HepG2 (cell line): ENCODE measurements around the gene MAP2K6. TPM values are rescaled to one million over a fixed set of nuclear protein-coding genes. Genes with fewer than 3 reads are reported as not detected.

Source experiments
- ATAC-seq: fragments of 200-7000 bp; cut with Tn5 transposase; 3 replicates; pipeline ENCODE4 v1.9.1; 2020; ENCODE audit warnings: mild to moderate bottlenecking, moderate library complexity
- BruUV-seq: library from RNA; stranded (reverse); fragments of 400-500 nt; replicated peaks from 2 replicates; lab custom pipeline; 2021; lab: Mats Ljungman, UMichigan
- CTCF ChIA-PET: fragments of 300-600 bp; formaldehyde crosslinking; extraction: SDS; loops from one replicate; lab custom pipeline; 2021; ENCODE audit warnings: low total read pairs, inconsistent platforms, low intra/inter-chr PET ratio; lab: Yijun Ruan, JAX
- POLR2A ChIA-PET: fragments of 350-600 bp; sonication (Branson Sonifier 250); formaldehyde crosslinking; loops from one replicate; lab custom pipeline; 2020; ENCODE audit warnings: antibody characterized with exemption, inconsistent platforms; lab: Yijun Ruan, JAX
- DNase-seq: peaks from one replicate; pipeline ENCODE4 v3.0.0-alpha.2; 2015; ENCODE audit warnings: low spot score
- FAIRE-seq: peaks from 3 replicates; lab custom pipeline; 2011; peaks lifted over from hg19 to GRCh38; lab: Jason Lieb, UNC
- H2AFZ ChIP-seq: one replicate; pipeline ENCODE4 v1.6.1; 2011; ENCODE audit warnings: low read length, inconsistent platforms
- H3K27ac ChIP-seq: fragments of 300-600 bp; 3 replicates; pipeline ENCODE4 v1.8.0; 2011; ENCODE audit warnings: mixed run types, mild to moderate bottlenecking, mixed read lengths, low read length, inconsistent platforms; ENCODE audit not compliant: insufficient read depth; ENCODE audit errors: extremely low read length
- H3K27me3 ChIP-seq, 2 experiments: fragments of 200-600 bp in 1 of 2; 2 replicates in 1 of 2; 3 replicates in 1 of 2; pipeline versions ENCODE4 v1.6.0 to v1.8.0; 2011; ENCODE audit warnings: low read length in 2 of 2, mild to moderate bottlenecking in 2 of 2, moderate library complexity in 2 of 2, inconsistent platforms in 1 of 2; ENCODE audit not compliant: insufficient read depth in 2 of 2, control insufficient read depth in 1 of 2
- H3K36me3 ChIP-seq, 2 experiments: fragments of 200-600 bp in 1 of 2; replicated peaks in 1 of 2; 2 replicates in 1 of 2; 3 replicates in 1 of 2; pipeline versions ENCODE4 v1.5.1 to v1.8.0; 2011; ENCODE audit warnings: low read length in 2 of 2, inconsistent platforms in 1 of 2; ENCODE audit not compliant: insufficient read depth in 2 of 2, control insufficient read depth in 1 of 2
- H3K4me1 ChIP-seq: 2 replicates; pipeline ENCODE4 v1.5.1; 2012; ENCODE audit warnings: low read length, inconsistent platforms; ENCODE audit not compliant: insufficient read depth
- H3K4me2 ChIP-seq: 2 replicates; pipeline ENCODE4 v1.6.0; 2011; ENCODE audit warnings: low read depth, low read length, inconsistent platforms
- H3K4me3 ChIP-seq, 3 experiments: fragments of 200-600 bp in 1 of 3; sonication (generic), shearing (Covaris generic) in 1 of 3; replicated peaks in 1 of 3; 2 replicates each; pipeline ENCODE4 v1.5.1; 2011 to 2016; ENCODE audit warnings: low read length in 3 of 3, inconsistent platforms in 2 of 3, low read depth in 2 of 3, mild to moderate bottlenecking in 2 of 3, control low read depth in 1 of 3, mixed read lengths in 1 of 3; ENCODE audit not compliant: insufficient read depth in 1 of 3
- H3K79me2 ChIP-seq: one replicate; pipeline ENCODE4 v1.6.1; 2011; ENCODE audit warnings: low read length, inconsistent platforms; ENCODE audit not compliant: insufficient read depth
- H3K9ac ChIP-seq: 2 replicates; pipeline ENCODE4 v1.6.0; 2011; ENCODE audit warnings: mild to moderate bottlenecking, low read depth, low read length, inconsistent platforms; ENCODE audit not compliant: insufficient read depth
- H3K9me3 ChIP-seq: 2 replicates; pipeline ENCODE4 v1.5.1; 2012; ENCODE audit warnings: mild to moderate bottlenecking, low read length
- H4K20me1 ChIP-seq: 2 replicates; pipeline ENCODE4 v1.6.0; 2011; ENCODE audit warnings: inconsistent platforms, mild to moderate bottlenecking, low read length, moderate library complexity; ENCODE audit not compliant: insufficient read depth
- BATF2 ChIP-seq: sonication (generic); formaldehyde crosslinking; IDR thresholded peaks from 2 replicates; pipeline ENCODE4 v1.8.0; 2022; ENCODE audit warnings: mild to moderate bottlenecking, missing genetic modification reagents, moderate library complexity
- MIER2 ChIP-seq: IDR thresholded peaks from 2 replicates; pipeline ENCODE4 v1.6.1; 2016; ENCODE audit warnings: missing biosample characterization, missing genetic modification reagents
- NR3C1 ChIP-seq: sonication (generic); formaldehyde crosslinking; IDR thresholded peaks from 2 replicates; pipeline ENCODE4 v1.4.0; 2020; ENCODE audit warnings: missing genetic modification reagents
- PLRG1 ChIP-seq: fragments of 450-650 bp; conservative IDR thresholded peaks from 2 replicates; pipeline ENCODE4 v1.6.1; 2016
- PRMT3 ChIP-seq: sonication (generic); formaldehyde crosslinking; IDR thresholded peaks from 2 replicates; pipeline ENCODE4 v1.8.1; 2022; ENCODE audit warnings: low read depth, mild to moderate bottlenecking, moderate library complexity, missing genetic modification reagents, borderline replicate concordance
- REST ChIP-seq, 2 experiments: IDR thresholded peaks; 2 replicates each; pipeline ENCODE4 v1.6.1; 2011 to 2012; ENCODE audit warnings: low read length in 2 of 2, borderline replicate concordance in 1 of 2, low read depth in 1 of 2, mild to moderate bottlenecking in 1 of 2, moderate library complexity in 1 of 2
- ZNF556 ChIP-seq: sonication (generic); formaldehyde crosslinking; IDR thresholded peaks from 2 replicates; pipeline ENCODE4 v1.4.0; 2020; ENCODE audit warnings: mild to moderate bottlenecking, missing genetic modification reagents, borderline replicate concordance
- WGBS: methylation state at CpG from one replicate; pipeline ENCODE4 v1.1.6; 2017; ENCODE audit warnings: low lambda C conversion rate; 5-methylcytosine and 5-hydroxymethylcytosine counted together
- in situ Hi-C: cut with HindIII; loops from 2 replicates; pipeline ENCODE4 v1.10.0; 2017; ENCODE audit warnings: low pct_unique_long_range_greater_than_20kb; ENCODE audit not compliant: extremely low pct_ligation_motif_present
- intact Hi-C: fragments of 100-400 bp; cut with micrococcal nuclease; formaldehyde crosslinking; loops from one replicate; pipeline ENCODE4 v1.10.0; 2022; ENCODE audit not compliant: unreplicated experiment
- polyA plus RNA-seq, 8 experiments: library from polyadenylated mRNA; depleted of rRNA in 3 of 8; stranded (reverse) in 7 of 8; unstranded in 1 of 8; fragments of >200 nt; fragmentation: Illumina TruSeq in 4 of 8; extraction: Trizol in 4 of 8; gene quantifications; 2 replicates each; pipeline versions ENCODE4 v1.2.1 to v1.2.3, GENCODE V29; 2011 to 2016; ENCODE audit warnings: low read depth in 4 of 8, missing spikeins in 1 of 8, mixed read lengths in 1 of 8; ENCODE audit not compliant: insufficient read depth in 1 of 8
- total RNA-seq, 5 experiments: library from RNA; depleted of rRNA; stranded (reverse); fragments of >200 nt; fragmentation: Illumina TruSeq; extraction: Trizol; gene quantifications; 2 replicates each; pipeline ENCODE4 v1.2.3, GENCODE V29; 2016; ENCODE audit warnings: low read depth in 1 of 5

The MAP2K6 gene
- total and polyA plus RNA-seq, 2 of the 13 experiments (the other 11 are each of a cell fraction or from before 2014, with no cell fraction given): 5.1 to 33.6 TPM

- no peak for TF ChIP-seq BATF2
These were observed 150.9 kb downstream of the MAP2K6 start (continued) for GRCh38 chr17:69565447-69565846.

- H3K4me3 ChIP-seq: no peak overlapping the region
- no TSS peak for BruUV-seq
- CTCF ChIA-PET: no interaction called here
- no peaks in the 10 kb centered on the region for H4K20me1 ChIP-seq
- H3K27ac ChIP-seq: no peak overlapping the region
- in situ Hi-C loops (loop anchor here (5.0 kb wide), 1 partner anchor 580 kb away; no protein-coding TSS in a partner anchor), intact Hi-C loops (loop anchor here (5.0 kb wide), 1 partner anchor 985 kb away; no protein-coding TSS in a partner anchor)
- ATAC-seq (no peak), DNase-seq (no peak), FAIRE-seq (no peak)
- no peak overlapping the region for H2AFZ ChIP-seq
- H3K9ac ChIP-seq: no peak overlapping the region
- no peaks in the 10 kb centered on the region for H3K79me2 ChIP-seq
- H3K4me2 ChIP-seq: no peak overlapping the region
- H3K9me3 ChIP-seq: no peaks in the 10 kb centered on the region
- WGBS: 4% methylated on average over 4 of the region's 4 CpGs
- no peaks in the 10 kb centered on the region for H3K4me1 ChIP-seq
- POLR2A ChIA-PET: no interaction called here
- no peaks in the 10 kb centered on the region for H3K36me3 ChIP-seq
- H3K27me3 ChIP-seq: no peaks in the 10 kb centered on the region
- TF ChIP-seq PLRG1 (no peak), PRMT3 (CRISPR knock-in tag) (no peak), MIER2 (peak; percentile 64; the same call in 1 of the 2 replicates), REST (IDR thresholded peaks at IDR 0.05; ENCODE audit: borderline replicate concordance in 1 of 2, low read depth in 1 of 2, low read length in 2 of 2) (peak; percentile 22 to 88), NR3C1 (no peak), ZNF556 (CRISPR knock-in tag) (no peak)
These were observed 152.6 kb downstream of the MAP2K6 start for GRCh38 chr17:69567130-69567529.
